Left ventricle myocardium superior (tissue), 1 donor: Measurements from ENCODE around the gene PFKP. TPM values are rescaled to one million over a fixed set of nuclear protein-coding genes. Genes with fewer than 3 reads are reported as not detected.

Source experiments
- ATAC-seq: fragments of 200-7000 bp; cut with Tn5 transposase; one replicate; pipeline ENCODE4 v1.9.1; 2020; ENCODE audit warnings: mild to moderate bottlenecking, moderate library complexity
- DNase-seq: peaks from one replicate; pipeline ENCODE4 v3.0.0-alpha.2; 2020
- intact Hi-C: fragments of 100-400 bp; cut with micrococcal nuclease; formaldehyde crosslinking; loops from one replicate; pipeline ENCODE4 v1.11.0; 2022
- long read RNA-seq: library from polyadenylated mRNA; unstranded; transcript quantifications from one replicate; pipeline ENCODE4 v2.0.0, GENCODE V29; 2021
- total RNA-seq: library from RNA; stranded (reverse); fragmentation: NEBNext Ultra II Directional; extraction: Animal tissue kit (Norgen Biotek cat#: 25700); gene quantifications from one replicate; pipeline ENCODE4 v1.2.1, GENCODE V29; 2021
- donor health status: DM: no; HTN: yes; CAD: no; lungs with severe emphysema.

The PFKP gene
- 178 TPM for total RNA-seq
- long read RNA-seq, transcript PFKP-201 (6 exons, 1,698 nt), result minor isoform, 7 of 419 reads
- long read RNA-seq, transcript PFKP-203 (22 exons, 2,654 nt), result major isoform, 314 of 419 reads
- long read RNA-seq, partial matches to known transcripts, result 62 of 419 reads
- long read RNA-seq, other reads (novel, unspliced or antisense), result 36 of 419 reads

DNA sequence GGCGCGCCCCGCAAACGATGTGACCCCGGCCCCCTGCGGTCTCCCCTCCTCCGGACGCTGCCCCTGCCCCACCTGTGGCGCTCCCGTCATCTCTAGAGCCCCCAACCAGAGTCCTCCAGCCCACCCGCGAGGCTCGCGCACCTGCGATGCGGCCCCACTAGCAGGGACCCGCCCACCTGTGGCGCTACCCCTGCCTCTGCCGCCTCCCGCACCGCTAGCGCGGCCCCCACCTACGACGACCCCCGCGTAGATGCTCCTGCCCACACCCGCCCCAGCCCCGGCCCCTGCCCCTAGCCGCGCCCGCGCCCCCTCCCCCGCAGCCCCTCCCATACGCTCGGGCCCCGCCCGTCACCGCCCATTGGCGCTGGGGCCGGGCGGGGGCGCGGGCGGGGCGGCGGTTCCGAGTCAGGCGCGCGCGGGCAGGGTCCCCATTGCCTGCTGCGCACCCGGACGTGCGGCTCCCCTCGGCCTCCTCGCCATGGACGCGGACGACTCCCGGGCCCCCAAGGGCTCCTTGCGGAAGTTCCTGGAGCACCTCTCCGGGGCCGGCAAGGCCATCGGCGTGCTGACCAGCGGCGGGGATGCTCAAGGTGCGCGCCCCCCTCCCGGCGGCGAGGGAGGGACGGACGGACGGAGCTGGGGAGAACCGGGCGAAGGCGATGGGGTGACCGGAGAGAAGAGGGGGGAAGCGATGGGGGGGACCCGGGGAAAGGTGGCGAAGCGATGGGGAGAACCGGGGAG lies at the start of gene PFKP:
Gene PFKP (plus strand): TSS at position 431 of the 741 bp plus-strand sequence. CDS start 48 bp downstream, at position 479.
- intact Hi-C loops, result no loop called here
- DNase-seq, result peak; percentile 68
- ATAC-seq, result peak; percentile 57

DNA sequence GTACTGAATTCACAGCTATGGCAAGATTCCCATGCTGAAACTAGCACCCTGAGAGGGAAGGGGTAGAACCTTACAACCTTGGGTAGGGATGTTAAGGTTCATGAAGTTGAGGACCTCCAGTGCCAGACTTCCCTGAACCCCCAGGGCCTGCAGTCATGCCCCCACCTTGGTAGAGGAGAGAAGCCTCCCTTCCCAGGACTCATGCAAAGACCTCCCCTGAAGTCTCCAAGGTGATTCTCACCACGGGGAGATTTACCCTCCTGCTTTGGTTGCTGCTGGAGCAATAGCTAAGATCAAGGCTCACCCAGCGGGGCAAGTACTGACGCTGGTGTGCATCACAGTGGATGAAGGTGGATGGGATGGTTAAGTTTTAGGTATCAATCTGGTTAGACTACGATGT lies 49.1 kb upstream of the PFKP start:
- intact Hi-C loops, result no loop called here
- DNase-seq (no peak), ATAC-seq (no peak)

DNA sequence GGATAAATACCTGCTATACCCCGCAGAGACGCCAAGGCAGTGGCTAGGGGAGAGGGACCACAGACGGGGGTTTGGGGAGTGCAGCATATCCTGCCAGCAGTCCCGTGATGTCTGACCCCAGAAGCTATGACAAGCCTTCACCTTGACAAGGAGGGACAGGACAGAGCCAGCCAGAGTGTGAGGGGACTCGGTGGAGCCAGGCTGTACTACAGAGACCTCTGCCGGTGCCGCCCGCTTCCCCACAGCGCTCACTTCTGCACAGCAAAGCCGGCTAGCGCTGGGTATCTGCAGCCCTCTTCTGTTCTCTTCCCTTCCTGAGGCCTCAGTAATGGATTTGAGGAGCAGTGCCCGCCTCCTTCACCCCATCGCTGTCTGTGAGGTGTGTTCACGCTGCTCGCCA lies 47.0 kb upstream of the PFKP start:
- no peak for ATAC-seq
- no peak for DNase-seq
- intact Hi-C loops, result no loop called here

DNA sequence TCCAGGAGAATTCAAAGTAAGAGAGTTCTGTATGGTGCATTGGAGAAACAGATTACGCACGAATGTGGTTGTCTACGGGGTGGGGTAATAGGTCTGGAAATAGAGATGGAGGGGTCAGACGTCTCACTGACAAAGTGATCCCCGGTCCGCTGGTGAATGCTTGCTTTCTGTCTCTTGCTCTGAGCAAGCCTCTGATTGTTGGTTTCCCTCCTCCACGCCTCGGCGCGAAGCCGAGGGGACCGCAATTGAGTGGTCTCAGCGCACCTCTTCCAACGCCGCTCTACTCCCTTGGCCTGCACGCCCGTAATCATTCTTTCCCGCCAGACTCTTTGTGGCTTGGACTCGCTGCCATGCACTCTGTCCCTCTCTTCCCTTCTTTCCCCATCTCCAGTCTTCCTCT lies 46.5 kb upstream of the PFKP start:
- intact Hi-C loops, result no loop called here
- ATAC-seq (no peak), DNase-seq (no peak)

DNA sequence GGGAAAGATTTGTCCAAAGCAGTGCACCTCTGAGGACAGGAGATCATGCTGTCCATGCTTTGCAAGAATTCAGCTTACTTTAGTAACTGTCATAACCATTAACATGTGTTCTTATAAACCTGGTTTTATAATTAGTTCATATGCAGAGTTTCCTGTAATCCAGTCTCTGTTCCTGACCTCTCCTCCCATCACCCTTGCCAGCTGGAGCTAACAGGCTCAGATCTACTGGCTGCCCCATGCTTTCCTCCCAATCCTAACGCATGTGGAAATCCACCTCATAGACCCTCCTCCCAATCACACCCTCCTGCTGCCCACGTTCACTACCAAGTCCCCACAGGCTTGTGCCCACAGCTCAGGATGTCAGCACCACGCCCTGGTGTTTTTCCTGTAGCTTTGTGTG lies 45.3 kb upstream of the PFKP start:
- intact Hi-C loops, result no loop called here
- no peak for ATAC-seq
- no peak for DNase-seq

DNA sequence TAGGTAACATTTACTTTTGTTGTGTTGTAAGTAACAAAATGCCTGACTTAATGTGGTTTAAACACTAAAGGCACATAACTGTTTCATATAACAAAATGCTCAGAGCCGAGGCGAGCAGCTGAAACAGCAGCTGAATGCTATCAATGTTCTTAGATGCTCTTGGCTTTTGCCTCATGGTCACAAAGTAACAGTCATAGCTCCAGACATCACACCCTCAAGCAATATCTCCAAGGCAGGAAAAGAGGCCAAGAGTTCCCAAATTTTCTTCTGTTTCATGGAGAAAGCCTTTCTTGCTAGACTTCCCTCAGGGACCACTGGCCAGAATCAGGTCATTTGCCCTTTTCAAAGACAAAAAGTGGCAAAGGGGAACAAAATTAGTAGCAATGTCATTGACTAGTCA lies 43.5 kb upstream of the PFKP start:
- ATAC-seq, result no peak
- DNase-seq, result no peak
- intact Hi-C loops, result no loop called here

DNA sequence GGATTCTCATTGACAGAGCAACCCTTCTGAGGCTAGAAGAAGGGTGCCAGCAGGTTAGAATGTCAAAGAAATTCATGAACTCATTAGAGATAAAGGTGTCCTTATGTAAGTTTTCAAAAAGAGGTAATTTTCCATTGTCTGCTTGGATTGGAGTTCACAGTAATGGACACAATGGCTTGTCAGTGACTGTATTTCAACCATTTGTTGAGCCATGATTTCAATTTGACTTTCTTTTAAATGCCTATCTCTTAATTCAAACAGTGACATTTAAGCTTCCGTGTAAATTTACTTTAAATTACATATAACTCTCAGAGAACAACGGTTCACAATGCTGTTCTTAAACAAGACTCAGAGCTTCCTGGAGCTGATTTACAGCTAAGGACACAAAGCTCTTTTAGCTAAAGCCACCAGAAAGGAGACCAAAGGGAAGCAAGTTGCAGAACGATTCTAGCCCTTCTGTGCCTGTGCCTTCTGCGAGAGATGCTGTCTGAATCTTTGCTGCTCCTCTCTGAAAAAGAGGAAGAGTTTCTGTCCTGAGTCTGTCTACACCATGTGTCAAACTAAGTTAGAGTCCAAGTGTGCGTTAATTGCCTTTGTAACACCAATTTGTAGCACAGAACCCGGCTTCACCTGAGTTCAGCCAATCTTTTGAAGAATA lies 42.2 kb upstream of the PFKP start:
- no peak for ATAC-seq
- no peak for DNase-seq
- intact Hi-C loops, result no loop called here

DNA sequence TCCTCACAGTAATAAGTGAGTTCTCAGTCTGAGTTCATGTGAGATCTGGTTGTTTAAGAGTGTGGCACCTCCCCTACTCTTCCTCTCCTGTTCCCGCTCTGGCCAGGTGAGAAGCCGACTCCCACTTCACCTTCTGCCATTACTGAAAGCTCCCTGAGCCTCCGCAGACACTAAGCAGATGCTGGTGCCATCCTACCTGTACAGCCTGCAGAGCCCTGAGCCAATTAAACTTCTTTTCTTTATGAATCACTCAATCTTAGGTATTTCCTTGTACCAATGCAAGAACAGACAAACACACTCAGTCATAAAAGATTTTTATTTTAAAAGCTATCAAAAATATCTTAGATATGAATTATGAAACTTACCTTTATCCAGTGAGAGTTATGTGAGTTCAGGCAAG lies 39.5 kb upstream of the PFKP start:
- intact Hi-C loops, result no loop called here
- ATAC-seq (no peak), DNase-seq (no peak)

DNA sequence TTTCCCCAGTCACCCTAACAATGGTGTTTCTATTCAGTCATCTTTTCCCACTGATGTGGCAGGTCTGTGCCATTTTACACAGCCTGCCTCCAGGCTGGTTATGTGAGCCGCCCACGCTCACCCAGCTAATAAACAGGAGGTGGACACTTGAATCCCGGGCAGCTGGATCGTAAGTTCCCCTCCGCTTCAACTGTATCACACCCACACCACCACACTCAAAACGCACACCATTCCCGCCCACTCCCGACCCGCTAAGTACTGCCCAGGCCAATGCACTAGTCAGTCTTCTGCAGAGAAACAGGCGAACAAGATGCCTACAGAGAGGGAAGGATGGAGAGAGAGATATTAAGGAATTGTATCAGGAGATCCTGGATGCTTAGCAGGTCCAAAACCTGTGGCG lies 38.9 kb upstream of the PFKP start:
- DNase-seq (no peak), ATAC-seq (no peak)
- intact Hi-C loops, result no loop called here

DNA sequence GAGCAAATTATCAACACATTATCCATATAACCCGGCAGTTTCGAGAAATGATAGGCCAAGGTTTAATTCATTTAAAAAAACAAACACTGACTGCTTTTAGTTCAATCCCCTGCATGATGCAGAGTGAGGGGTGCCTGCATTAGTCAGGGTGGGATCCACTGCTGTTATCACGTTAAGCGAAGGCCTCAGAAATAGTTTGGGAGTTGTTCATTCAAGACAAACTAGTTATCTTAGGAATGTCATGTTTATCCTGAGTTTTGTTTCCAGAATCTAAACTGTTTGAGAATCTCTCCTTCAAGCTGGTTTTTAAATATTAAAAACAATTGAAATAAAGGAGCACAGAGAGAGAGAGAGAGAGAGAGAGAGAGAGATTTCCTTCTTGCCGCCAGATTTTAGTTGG lies 36.6 kb upstream of the PFKP start:
- intact Hi-C loops, result no loop called here
- DNase-seq, result no peak
- ATAC-seq, result no peak

DNA sequence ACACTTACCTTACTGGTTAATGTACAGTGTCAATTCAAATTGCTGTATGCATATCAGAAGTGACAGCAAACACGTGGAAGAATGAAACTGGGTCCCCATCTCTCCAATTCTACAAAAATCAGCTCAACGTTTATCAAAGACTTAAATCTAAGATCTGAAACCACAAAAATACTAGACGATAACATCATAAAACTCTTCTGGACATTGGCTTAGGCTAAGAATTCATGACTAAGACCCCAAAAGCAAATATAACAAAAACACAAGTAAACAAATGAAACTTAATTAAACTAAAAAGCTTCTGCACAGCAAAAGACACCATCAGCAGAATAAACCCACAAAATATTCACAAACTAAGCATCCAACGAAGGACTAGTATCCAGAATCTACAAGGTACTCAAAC lies 35.9 kb upstream of the PFKP start:
- intact Hi-C loops, result no loop called here
- DNase-seq (no peak), ATAC-seq (no peak)

DNA sequence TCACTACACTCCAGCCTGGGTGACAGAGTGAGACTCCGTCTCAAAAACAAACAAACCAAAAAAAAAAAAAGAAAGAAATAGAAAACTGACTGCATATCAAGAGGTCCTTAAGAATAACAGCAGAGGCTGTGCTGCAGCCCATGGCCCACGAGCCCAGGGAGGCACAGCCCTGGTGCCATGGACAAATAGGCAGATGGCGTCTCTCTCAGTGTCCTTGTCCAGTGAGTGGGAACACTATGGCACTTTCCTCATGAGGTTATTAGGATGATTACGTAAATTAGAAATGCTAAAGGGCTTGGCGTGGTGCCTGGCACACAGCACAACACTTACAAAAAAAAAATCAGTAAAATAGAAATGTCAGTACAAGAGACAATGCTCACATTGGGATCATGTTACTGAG lies 33.4 kb upstream of the PFKP start:
- ATAC-seq, result no peak
- DNase-seq, result no peak
- intact Hi-C loops, result no loop called here

DNA sequence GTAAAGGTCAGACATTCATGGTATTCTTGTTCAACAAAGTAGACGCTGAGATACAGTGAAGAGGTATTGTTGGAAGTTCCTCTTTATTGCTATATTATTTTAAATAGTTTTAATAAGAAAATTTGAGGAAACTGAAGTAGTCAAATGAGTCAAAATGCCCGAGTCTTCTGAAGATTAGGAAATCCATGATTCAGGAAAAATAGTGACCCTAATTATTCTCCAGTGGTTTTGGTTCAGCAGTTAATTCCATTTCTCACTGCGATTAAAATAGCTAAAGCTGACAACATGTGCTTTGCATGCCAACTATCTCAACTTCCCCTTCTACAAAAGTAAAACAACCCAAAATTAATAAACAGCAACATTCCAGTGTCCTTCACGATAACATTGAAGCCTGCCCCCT lies 32.7 kb upstream of the PFKP start:
- DNase-seq (no peak), ATAC-seq (no peak)
- intact Hi-C loops, result no loop called here

DNA sequence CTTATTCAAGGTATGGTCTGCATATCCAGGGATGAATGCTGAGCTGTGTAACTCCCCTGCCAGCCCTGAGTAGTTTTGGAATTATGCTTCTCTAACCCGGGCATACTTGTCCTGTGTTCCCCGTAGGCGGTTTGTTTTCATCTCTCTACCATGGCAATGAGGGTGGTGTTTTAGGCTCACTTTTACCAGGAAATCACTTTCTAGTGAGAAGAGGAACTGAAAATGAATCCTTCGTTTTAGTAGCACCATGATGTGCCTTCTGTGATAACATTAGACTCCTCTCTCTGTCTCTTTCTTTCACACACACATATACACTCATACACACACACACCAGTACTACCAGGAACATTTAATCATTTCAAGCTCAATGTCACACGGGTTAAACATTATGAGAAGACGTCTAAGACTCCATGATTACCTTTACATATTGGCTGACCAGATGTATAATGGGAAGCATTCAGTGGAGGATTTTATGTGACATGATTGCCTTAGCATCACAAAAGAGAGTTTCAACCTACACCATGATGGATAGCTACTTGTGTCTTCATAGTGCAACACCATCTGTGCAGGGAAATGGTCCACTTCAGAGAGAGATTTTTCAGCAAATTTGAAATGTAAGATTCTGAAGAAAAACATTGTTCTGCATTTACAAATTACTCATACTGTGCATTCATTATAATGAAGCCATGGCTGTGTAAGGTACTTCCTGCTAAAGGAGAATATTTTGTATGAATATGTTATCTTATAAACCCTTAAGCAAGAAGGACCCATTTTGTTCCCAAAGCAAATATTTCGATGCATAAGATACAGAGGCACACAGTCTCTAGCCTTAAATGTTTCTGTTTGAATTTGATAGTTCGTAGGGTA lies 31.0 kb upstream of the PFKP start:
- intact Hi-C loops, result no loop called here
- DNase-seq (no peak), ATAC-seq (peak; percentile 34)

DNA sequence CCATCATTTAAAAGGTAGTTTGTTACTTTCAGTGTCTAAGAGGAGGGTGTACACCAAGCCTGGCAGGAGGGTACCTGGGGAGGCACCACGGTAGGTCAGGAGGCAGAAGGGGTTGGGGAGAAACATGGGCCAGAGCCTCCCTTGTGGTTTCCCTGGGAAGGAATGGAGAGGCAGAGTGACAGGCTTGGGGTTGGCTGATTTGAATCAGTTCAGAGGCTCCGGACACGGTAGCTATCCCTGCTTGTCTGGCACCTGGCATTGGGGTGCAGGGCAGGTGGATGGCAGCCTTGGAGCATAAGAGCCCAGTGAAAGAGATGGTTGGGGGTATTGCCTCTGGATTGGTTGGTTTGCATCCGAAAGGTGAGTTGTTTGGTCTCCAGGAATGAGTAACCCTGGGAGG lies 30.2 kb upstream of the PFKP start:
- DNase-seq (no peak), ATAC-seq (no peak)
- intact Hi-C loops, result no loop called here

DNA sequence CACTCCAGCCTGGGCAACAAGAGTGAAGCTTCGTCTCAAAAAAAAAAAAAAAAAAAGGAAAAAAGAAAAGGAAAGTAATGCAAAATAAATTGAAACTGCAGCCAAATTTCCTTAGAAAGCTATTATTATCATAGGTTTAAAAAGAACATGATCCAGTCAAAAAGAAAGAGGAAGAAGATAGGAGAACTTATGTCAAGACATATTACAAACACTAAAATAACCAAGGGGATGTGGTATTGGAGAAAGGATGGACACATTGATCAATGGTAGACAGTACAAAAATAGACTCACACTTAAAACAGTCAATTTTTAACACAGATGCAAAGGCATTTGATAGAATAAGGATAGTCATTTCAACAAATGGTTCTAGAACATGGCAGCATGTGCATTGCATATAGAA lies 27.3 kb upstream of the PFKP start:
- ATAC-seq (no peak), DNase-seq (no peak)
- intact Hi-C loops, result loop anchor here (5.0 kb wide), 1 partner anchor 113 kb away; no protein-coding TSS in a partner anchor

DNA sequence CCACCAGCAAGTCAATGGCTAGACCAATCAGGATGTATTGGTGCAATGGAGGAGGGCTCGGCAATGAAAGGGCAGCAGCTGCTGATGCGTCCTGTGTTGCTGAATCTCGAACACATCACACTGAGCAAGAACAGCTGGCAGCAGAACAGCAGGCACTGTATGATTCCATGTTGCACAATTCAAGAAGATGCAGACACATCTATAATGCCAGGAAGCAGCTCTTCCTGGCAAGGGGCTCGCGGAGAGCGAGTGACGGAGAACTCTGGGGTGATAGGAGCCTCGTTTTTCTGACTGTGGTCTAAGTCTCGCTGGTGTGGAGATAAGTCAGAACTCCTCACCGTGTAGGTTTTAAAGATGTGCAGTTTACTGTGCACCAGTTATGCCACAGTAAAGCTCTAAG lies 24.8 kb upstream of the PFKP start:
- DNase-seq (no peak), ATAC-seq (no peak)
- intact Hi-C loops, result loop anchor here (5.0 kb wide), 1 partner anchor 115 kb away; no protein-coding TSS in a partner anchor

DNA sequence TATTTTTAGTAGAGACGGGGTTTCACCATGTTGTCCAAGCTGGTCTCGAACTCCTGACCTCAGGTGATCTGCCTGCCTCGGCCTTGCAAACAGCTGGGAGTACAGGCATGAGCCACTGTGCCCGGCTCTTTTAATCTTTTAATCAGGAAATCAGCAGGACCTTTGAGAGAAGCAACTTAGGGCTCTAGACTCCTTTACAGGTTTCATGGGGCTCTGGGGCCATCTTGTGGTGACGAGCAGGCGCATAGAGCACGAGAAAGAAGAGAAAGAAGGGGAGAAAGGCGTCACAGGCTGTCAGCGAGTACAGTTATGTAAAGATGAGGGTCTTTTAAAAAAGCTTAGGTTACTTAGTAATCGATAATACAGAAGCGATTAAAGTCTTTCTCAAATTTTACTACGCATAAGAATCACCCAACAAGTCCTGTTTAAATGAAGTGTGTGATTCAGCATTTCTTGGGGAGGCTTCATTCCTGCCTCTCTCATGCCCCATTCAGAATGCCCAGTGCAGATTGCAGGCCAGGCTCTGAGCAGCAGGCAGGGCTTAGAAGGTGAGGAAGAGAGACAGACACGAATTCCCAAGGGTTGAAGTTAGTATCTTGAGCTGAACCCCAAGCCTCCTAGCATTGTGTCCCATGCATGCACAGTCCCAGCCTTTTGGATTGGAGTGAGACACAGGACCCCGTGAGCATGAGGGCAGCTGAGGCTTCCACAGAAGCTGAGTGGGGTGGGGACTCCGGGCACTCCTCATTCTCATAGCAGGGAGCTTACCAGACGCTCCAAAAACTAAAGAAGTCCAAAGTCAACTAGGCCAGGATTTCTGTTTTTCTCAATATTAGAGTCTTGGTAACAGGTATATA lies 23.6 kb upstream of the PFKP start:
- intact Hi-C loops, result loop anchor here (5.0 kb wide), 1 partner anchor 116 kb away; no protein-coding TSS in a partner anchor
- peak; percentile 74 for ATAC-seq
- peak; percentile 66 for DNase-seq
